Natural killer cell treated with Interleukin-12 subunit alpha and Interleukin-12 subunit beta and Interleukin-15 and Interleukin-18, amount 100 ng/mL, for 72 hours (primary cell): Measurements from ENCODE around the gene DNAJC8. TPM values are rescaled to one million over a fixed set of nuclear protein-coding genes. Genes with fewer than 3 reads are reported as not detected.

Experiments
- ATAC-seq, 2 donors: fragments of 150-1000 bp; cut with Tn5 transposase in 1 of 2; sonication (Bioruptor Pico), chemical (Tn5 transposase) in 1 of 2; 2 replicates each; pipeline ENCODE4 v1.10.0; 2021
- DNase-seq: peaks from one replicate; pipeline ENCODE4 v3.0.0; 2022; ENCODE audit warnings: low spot score
- H3K27ac Mint-ChIP-seq, 2 donors: 1 replicate in 1 of 2; 2 replicates in 1 of 2; pipeline ENCODE4 v1.8.0; 2022; ENCODE audit warnings: mixed read lengths in 2 of 2, mild to moderate bottlenecking in 1 of 2, moderate library complexity in 1 of 2
- H3K27me3 Mint-ChIP-seq, 2 donors: 1 replicate in 1 of 2; 2 replicates in 1 of 2; pipeline ENCODE4 v1.8.0; 2022; ENCODE audit warnings: mixed read lengths in 2 of 2
- H3K36me3 Mint-ChIP-seq: one replicate; pipeline ENCODE4 v1.8.0; 2022; ENCODE audit warnings: mixed read lengths
- H3K4me1 Mint-ChIP-seq, 2 donors: 1 replicate in 1 of 2; 2 replicates in 1 of 2; pipeline ENCODE4 v1.8.0; 2022; ENCODE audit warnings: low read depth in 2 of 2, mixed read lengths in 2 of 2, mild to moderate bottlenecking in 1 of 2
- H3K4me3 Mint-ChIP-seq: one replicate; pipeline ENCODE4 v1.8.0; 2022; ENCODE audit warnings: mixed read lengths
- H3K9me3 Mint-ChIP-seq: 2 replicates; pipeline ENCODE4 v1.8.0; 2022; ENCODE audit warnings: mixed read lengths
- total RNA-seq, 2 donors: library from RNA; stranded (reverse); gene quantifications; one replicate each; pipeline ENCODE4 v1.2.3, GENCODE V29; 2022

Gene DNAJC8
- total RNA-seq, 2 donors from 2014 or later, result 62.8 to 103 TPM

GRCh38 chr1:28161751-28162150, 71.1 kb downstream of the DNAJC8 start:
- H3K27ac Mint-ChIP-seq, result peak overlapping the region; percentile 26 to 42
- H3K36me3 Mint-ChIP-seq, result no peaks in the 10 kb centered on the region
- H3K9me3 Mint-ChIP-seq, result no peaks in the 10 kb centered on the region
- H3K4me1 Mint-ChIP-seq, result peaks cover 24 to 25% of the 10 kb centered on the region in 2 donors
- H3K27me3 Mint-ChIP-seq, result no peaks in the 10 kb centered on the region
- ATAC-seq (no peak), DNase-seq (no peak)
- no peak overlapping the region for H3K4me3 Mint-ChIP-seq

GRCh38 chr1:28160782-28161266, 72.0 kb downstream of the DNAJC8 start:
- H3K4me1 Mint-ChIP-seq, result peaks cover 23% of the 10 kb centered on the region in 2 donors
- H3K9me3 Mint-ChIP-seq, result no peaks in the 10 kb centered on the region
- H3K27me3 Mint-ChIP-seq, result no peaks in the 10 kb centered on the region
- ATAC-seq (no peak), DNase-seq (no peak)
- peak overlapping the region; percentile 26 to 52 for H3K27ac Mint-ChIP-seq
- no peaks in the 10 kb centered on the region for H3K36me3 Mint-ChIP-seq
- H3K4me3 Mint-ChIP-seq, result no peak overlapping the region

GRCh38 chr1:28159680-28160079, 73.1 kb downstream of the DNAJC8 start:
- no peaks in the 10 kb centered on the region for H3K9me3 Mint-ChIP-seq
- no peaks in the 10 kb centered on the region for H3K36me3 Mint-ChIP-seq
- H3K4me3 Mint-ChIP-seq, result no peak overlapping the region
- H3K27me3 Mint-ChIP-seq, result no peaks in the 10 kb centered on the region
- peaks cover 23 to 27% of the 10 kb centered on the region in 2 donors for H3K4me1 Mint-ChIP-seq
- ATAC-seq (no peak), DNase-seq (no peak)
- peak overlapping the region in 1 of 2 donors; percentile 30 for H3K27ac Mint-ChIP-seq

GRCh38 chr1:28159243-28159642, 73.6 kb downstream of the DNAJC8 start:
- ATAC-seq, result no peak
- H3K27me3 Mint-ChIP-seq, result no peaks in the 10 kb centered on the region
- H3K4me1 Mint-ChIP-seq, result peaks cover 23 to 29% of the 10 kb centered on the region in 2 donors
- no peaks in the 10 kb centered on the region for H3K36me3 Mint-ChIP-seq
- no peak for DNase-seq
- H3K9me3 Mint-ChIP-seq, result no peaks in the 10 kb centered on the region
- peak overlapping the region in 1 of 2 donors; percentile 30 for H3K27ac Mint-ChIP-seq
- no peak overlapping the region for H3K4me3 Mint-ChIP-seq

GRCh38 chr1:28157894-28158293, 74.9 kb downstream of the DNAJC8 start:
- Mint-ChIP-seq H3K27me3 (no peaks in the 10 kb centered on the region), H3K27ac (no peak overlapping the region), H3K4me3 (no peak overlapping the region), H3K4me1 (peaks cover 28 to 32% of the 10 kb centered on the region in 2 donors), H3K9me3 (no peaks in the 10 kb centered on the region), H3K36me3 (no peaks in the 10 kb centered on the region)
- no peak for DNase-seq
- no peak for ATAC-seq

- ATAC-seq (no peak), DNase-seq (no peak)
- Mint-ChIP-seq H3K27me3 (no peaks in the 10 kb centered on the region), H3K27ac (no peak overlapping the region), H3K4me3 (no peak overlapping the region), H3K4me1 (peaks cover 25 to 30% of the 10 kb centered on the region in 2 donors), H3K9me3 (no peaks in the 10 kb centered on the region), H3K36me3 (no peaks in the 10 kb centered on the region)
Observed at GRCh38 chr1:28156821-28157220, 76.0 kb downstream of the DNAJC8 start.

GRCh38 chr1:28155628-28156027, 77.2 kb downstream of the DNAJC8 start:
- H3K27me3 Mint-ChIP-seq, result no peaks in the 10 kb centered on the region
- peaks cover 13 to 21% of the 10 kb centered on the region in 2 donors for H3K4me1 Mint-ChIP-seq
- H3K27ac Mint-ChIP-seq, result no peak overlapping the region
- no peaks in the 10 kb centered on the region for H3K9me3 Mint-ChIP-seq
- ATAC-seq (no peak), DNase-seq (no peak)
- H3K4me3 Mint-ChIP-seq, result no peak overlapping the region
- no peaks in the 10 kb centered on the region for H3K36me3 Mint-ChIP-seq

- H3K27me3 Mint-ChIP-seq, result no peaks in the 10 kb centered on the region
- H3K4me3 Mint-ChIP-seq, result no peak overlapping the region
- peaks cover 4% of the 10 kb centered on the region for H3K36me3 Mint-ChIP-seq
- H3K27ac Mint-ChIP-seq, result no peak overlapping the region
- ATAC-seq, result no peak
- no peak for DNase-seq
- peaks cover 10 to 19% of the 10 kb centered on the region in 2 donors for H3K4me1 Mint-ChIP-seq
- peaks cover 2% of the 10 kb centered on the region for H3K9me3 Mint-ChIP-seq
Observed at GRCh38 chr1:28154078-28154594, 78.7 kb downstream of the DNAJC8 start.

Other genes starting within 250 kb of the DNAJC8 start
- 10 to 100 TPM; 62.6 to 64.6 TPM for gene EYA3, start 144.4 kb downstream of the DNAJC8 start, total RNA-seq
- gene PTAFR, start 56.3 kb downstream of the DNAJC8 start, total RNA-seq, result 1 to 10 TPM; 1.3 to 2.0 TPM
- 100 to 1,000 TPM; 112 to 125 TPM for gene ATP5IF1, start 3.1 kb upstream of the DNAJC8 start, total RNA-seq
- 10 to 100 TPM; 26.4 to 36.1 TPM for gene SESN2, start 26.5 kb upstream of the DNAJC8 start, total RNA-seq
- gene MED18, start 96.0 kb upstream of the DNAJC8 start, total RNA-seq, result 10 to 100 TPM; 17.9 to 21.4 TPM
- 10 to 100 TPM; 30.2 to 32.7 TPM for gene PHACTR4, start 136.7 kb upstream of the DNAJC8 start, total RNA-seq